HG03066 (cell line): ENCODE results near the gene ICAM4.

Source experiments
- ATAC-seq: cut with Tn5 transposase; IDR thresholded peaks from one replicate; pipeline ENCODE4 v1.9.1; 2021; ENCODE audit warnings: low read depth; ENCODE audit not compliant: unreplicated experiment

Gene ICAM4

DNA sequence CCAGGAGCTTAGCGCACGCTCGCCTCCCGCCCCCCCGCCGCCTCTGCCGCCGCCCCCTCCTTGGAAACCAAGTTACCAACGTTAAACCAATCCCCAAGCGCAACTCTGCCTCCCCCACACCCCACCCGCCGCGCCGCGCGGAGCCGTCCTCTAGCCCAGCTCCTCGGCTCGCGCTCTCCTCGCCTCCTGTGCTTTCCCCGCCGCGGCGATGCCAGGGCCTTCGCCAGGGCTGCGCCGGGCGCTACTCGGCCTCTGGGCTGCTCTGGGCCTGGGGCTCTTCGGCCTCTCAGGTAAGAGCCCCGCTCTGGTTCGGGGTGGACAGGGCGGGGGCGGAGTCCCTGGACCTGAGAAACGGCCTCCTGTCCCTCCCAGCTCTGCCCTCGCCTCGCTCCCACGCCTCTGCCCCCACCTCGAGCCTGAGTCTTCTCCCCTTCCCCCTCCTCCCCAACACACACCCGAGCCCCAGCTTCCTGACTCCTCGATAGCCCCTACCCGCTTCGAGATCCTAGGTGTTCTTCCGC is 3.1 kb downstream of the ICAM4 start, which contains the start of gene ICAM5:
Gene ICAM5, plus strand, starts transcription at position 117 of the 521 bp plus-strand sequence. Its CDS starts 92 bp downstream, at position 209.
- no peak for ATAC-seq

DNA sequence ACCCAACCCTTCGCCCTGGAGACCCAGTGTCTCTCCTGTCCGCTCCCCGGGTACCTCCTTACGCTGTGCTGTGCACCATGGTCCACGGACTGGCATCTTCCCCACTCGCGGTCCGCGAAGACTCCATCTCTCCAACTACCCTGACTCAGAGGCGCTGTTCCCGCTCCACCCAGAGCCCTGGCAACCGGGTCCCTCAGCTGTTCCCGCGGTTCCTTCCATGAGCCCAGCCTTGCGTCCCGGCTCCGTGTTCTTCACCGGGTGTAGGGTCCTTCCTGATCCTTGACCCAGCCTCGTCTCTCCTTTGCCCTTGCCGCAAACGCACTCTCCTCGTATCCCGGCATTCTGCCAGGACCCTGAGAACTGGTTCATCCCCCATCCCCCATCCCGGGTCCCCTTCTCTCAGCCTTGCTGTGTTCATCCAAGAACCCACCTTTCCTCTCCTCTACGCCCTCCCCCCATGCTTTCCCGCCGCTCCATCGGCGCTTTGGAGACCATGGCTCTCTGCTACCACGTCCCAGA is 3.7 kb downstream of the ICAM4 start:
- ATAC-seq = no peak

DNA sequence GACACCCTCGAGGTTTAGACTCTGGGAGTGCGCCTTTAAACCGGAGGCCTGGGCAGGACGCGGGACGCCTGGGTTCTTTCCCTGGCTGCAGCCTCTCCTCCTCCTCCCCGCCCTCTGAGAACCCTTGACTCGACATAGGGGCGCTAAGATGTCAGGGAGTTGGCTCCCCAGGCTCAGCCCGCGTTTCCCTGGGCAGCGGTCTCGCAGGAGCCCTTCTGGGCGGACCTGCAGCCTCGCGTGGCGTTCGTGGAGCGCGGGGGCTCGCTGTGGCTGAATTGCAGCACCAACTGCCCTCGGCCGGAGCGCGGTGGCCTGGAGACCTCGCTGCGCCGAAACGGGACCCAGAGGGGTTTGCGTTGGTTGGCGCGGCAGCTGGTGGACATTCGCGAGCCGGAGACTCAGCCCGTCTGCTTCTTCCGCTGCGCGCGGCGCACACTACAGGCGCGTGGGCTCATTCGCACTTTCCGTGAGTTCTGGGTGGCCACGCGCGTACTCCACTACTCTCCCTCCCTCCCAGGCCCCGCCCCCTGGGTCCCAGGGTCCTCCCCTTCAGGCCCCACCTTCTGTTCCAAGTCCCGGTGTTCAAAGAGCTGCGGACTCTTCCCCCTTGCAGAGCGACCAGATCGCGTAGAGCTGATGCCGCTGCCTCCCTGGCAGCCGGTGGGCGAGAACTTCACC is 4.3 kb downstream of the ICAM4 start:
- no peak for ATAC-seq

DNA sequence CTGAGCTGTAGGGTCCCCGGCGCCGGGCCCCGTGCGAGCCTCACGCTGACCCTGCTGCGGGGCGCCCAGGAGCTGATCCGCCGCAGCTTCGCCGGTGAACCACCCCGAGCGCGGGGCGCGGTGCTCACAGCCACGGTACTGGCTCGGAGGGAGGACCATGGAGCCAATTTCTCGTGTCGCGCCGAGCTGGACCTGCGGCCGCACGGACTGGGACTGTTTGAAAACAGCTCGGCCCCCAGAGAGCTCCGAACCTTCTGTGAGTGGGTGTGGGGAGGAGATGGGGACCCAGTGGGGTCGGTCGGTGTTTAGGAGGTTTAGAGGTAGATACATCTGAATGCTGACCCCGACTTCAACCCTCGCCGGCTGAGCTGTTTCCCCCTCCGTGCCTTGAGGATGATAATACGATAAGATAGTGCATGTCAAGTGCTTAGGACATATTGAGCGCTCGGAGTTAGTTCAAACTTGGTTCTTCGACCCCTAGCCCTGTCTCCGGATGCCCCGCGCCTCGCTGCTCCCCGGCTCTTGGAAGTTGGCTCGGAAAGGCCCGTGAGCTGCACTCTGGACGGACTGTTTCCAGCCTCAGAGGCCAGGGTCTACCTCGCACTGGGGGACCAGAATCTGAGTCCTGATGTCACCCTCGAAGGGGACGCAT is 4.9 kb downstream of the ICAM4 start:
- no peak for ATAC-seq

DNA sequence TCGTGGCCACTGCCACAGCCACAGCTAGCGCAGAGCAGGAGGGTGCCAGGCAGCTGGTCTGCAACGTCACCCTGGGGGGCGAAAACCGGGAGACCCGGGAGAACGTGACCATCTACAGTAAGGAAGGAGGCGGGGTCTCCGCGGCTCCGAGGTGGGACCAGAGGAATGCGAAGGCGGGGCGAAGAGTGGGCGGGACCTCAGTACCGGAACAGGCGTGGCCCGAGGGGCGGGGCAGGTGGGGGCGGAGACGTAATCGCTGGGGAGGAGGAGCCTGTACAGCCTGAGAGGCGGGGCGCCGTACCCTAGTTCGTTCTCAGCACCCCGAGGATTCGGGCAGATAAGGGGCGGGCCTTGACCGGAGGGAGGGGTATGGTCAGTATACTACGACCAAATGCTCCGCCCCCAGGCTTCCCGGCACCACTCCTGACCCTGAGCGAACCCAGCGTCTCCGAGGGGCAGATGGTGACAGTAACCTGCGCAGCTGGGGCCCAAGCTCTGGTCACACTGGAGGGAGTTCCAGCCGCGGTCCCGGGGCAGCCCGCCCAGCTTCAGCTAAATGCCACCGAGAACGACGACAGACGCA is 5.5 kb downstream of the ICAM4 start:
- no peak for ATAC-seq

DNA sequence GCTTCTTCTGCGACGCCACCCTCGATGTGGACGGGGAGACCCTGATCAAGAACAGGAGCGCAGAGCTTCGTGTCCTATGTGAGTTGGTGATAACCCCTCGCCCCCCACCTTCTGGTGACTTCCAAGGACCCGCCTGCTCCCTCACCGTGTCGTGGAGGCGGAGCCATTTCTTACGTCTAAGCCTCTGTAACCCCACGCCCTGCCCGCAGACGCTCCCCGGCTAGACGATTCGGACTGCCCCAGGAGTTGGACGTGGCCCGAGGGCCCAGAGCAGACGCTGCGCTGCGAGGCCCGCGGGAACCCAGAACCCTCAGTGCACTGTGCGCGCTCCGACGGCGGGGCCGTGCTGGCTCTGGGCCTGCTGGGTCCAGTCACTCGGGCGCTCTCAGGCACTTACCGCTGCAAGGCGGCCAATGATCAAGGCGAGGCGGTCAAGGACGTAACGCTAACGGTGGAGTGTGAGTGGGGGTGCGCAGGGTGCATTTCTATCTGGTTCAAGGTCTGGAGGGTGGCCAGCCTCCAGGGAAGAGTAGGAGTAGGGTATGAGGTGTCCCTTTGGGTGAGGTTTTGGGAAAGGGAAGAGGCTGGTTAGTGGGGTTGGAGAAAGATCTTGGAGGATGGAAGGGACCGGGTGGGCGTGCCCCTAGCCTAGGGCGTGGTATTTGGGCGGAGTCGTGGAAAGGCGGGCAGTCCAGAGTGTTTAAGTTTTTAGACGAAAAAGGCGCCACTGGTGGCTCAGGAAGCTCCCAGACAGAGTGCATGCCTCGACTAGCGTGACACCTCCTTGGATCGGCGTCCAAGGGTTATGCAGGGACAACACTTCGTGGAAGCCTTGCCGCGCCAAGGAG is 6.3 kb downstream of the ICAM4 start:
- no peak for ATAC-seq

DNA sequence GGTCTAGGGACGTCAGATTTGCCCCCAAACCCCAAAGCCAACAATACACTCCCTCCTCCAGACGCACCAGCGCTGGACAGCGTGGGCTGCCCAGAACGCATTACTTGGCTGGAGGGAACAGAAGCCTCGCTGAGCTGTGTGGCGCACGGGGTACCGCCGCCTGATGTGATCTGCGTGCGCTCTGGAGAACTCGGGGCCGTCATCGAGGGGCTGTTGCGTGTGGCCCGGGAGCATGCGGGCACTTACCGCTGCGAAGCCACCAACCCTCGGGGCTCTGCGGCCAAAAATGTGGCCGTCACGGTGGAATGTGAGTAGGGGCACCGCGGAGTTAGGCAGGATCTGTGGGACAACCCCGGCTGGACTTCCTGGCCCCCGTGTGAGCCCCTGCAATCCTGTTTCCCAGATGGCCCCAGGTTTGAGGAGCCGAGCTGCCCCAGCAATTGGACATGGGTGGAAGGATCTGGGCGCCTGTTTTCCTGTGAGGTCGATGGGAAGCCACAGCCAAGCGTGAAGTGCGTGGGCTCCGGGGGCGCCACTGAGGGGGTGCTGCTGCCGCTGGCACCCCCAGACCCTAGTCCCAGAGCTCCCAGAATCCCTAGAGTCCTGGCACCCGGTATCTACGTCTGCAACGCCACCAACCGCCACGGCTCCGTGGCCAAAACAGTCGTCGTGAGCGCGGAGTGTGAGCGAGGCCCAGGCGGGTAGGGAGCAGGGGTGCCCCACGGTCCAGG is 7.0 kb downstream of the ICAM4 start:
- ATAC-seq = no peak

DNA sequence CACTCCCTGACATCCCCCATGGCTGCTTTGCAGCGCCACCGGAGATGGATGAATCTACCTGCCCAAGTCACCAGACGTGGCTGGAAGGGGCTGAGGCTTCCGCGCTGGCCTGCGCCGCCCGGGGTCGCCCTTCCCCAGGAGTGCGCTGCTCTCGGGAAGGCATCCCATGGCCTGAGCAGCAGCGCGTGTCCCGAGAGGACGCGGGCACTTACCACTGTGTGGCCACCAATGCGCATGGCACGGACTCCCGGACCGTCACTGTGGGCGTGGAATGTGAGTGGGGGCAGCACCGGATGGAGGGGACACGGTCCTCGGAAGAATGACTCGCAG is 7.6 kb downstream of the ICAM4 start:
- ATAC-seq = no peak

DNA sequence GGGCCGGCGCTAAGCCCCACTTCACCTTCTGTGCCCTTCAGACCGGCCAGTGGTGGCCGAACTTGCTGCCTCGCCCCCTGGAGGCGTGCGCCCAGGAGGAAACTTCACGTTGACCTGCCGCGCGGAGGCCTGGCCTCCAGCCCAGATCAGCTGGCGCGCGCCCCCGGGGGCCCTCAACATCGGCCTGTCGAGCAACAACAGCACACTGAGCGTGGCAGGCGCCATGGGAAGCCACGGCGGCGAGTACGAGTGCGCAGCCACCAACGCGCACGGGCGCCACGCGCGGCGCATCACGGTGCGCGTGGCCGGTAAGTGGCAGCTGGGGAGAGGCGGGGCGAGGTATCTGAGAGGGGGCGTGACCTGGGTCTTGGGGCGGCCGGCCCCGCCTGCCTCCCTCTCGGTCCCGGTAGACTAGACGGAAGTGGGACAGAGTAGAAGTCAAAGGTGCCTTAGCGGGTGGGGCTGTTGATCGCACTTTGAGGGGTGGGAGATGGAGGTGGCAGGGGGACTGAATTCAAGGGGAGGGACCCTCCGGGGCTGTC is 8.6 kb downstream of the ICAM4 start:
- peak; percentile 61 for ATAC-seq

DNA sequence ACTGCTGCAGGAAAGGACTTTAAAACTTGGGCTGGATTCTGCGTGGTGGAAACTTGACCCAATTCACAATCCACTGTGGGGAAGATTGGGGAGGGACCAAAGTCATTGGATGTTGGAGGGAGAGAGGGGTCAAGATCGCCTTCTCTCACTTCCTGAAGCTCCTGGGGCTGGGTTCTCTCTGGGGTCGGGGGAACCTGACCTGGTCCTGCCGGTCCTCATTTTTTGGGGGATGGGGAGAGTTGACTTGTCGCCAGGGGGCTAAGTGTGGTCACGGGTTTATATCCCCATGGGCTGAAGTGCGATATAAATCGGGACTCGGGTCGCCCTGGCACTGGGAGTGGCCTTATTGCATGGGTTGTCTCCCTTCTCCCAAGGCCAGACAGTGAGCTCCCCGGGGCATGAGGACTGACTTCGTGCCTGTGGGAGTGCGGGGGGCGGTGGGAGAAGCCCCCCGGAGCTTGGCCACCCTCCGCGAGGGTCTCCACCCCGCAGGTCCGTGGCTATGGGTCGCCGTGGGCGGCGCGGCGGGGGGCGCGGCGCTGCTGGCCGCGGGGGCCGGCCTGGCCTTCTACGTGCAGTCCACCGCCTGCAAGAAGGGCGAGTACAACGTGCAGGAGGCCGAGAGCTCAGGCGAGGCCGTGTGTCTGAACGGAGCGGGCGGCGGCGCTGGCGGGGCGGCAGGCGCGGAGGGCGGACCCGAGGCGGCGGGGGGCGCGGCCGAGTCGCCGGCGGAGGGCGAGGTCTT is 9.3 kb downstream of the ICAM4 start:
- ATAC-seq = no peak

DNA sequence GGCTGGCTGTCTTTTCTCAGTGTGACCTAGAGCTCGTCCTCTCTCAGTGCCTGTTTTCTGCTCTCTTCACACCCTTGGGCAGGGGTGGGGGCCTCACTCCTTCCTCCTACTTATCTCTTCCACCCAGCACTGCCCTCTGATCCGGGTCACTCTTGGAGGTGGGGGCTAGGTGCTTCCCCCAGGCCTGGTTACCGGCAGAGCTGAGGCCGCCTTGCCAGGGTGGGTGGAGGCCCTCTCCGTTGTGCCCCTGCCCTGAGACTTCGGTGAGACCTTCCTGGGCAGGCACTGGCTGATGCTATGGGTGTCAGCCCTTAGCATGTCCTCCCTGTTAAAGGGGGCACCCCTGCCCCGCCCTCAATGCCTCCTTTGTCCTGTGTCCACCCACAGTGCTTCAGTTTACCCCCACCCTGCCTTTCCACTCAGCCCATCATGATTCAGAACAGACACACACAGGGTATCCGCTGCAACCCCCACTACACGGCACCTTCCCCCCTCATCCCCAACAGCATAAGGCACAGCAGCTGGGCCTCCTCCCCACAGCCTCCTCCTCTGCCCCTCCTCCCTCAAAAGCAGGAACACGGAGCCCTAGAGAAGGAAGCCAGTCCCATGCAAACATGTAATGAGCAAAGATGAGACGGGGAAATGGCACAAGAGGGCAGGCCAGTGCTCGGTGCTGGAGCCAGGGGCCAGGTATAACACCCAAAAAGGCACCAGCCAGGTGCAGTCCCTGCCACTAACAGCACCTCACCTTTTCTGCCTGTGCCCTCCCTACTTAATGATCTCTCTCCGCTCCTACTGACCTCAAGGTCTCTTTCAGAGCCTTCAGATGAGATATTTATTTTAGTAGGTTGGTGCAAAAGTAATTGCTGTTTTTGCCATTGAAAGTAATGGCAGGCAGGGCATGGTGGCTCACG is 13.0 kb downstream of the ICAM4 start:
- no peak for ATAC-seq

DNA sequence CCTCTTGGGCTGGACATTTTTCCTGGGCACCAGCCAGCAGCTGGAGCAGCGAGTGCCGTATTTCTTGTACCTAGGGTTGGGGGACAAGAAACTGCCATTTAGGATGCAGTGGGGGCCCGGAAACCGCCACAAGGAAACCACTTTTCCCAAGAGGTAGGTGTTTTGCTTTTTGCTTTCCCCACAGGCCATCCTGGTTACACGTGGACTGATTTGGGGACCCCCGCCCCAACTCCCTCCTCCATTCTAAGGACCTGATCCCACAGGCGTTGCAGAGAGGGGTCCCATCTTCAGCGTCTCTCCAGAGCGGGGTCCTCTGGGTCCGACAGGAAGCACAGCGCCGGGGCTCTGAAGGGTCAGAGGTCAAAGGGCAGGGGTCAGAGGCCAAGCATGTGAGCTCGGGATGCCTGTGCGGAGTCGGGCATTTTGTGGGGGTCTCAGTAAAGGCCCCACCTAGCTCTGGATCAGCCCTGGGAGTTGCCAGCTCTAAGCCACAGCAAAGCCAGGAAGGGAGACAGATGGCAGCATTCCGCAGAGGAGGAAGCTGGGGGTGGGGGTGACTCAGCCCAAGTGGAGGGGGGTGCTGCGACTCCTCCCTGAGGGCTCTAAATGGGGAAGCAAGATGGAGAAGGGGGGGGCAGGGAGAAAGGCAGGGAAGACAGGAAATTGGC is 18.5 kb downstream of the ICAM4 start:
- no peak for ATAC-seq

DNA sequence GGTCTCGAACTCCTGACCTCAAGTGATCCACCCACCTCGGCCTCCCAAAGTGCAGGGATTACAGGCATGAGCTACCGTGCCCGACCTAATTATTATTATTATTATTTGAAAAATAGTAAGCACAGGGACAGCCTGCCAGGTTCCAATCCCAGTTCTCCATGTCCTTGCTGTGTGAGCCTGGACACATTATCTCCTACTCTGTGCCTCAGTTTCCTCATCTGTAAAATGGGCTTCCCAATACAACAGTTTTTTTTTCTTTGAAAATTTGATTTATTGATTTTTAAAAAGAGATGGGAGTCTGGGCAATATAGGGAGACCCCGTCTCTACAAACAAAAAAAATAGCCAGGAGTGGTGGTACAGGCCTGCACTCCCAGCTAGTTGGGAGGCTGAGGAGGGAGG is 19.6 kb downstream of the ICAM4 start:
- no peak for ATAC-seq

DNA sequence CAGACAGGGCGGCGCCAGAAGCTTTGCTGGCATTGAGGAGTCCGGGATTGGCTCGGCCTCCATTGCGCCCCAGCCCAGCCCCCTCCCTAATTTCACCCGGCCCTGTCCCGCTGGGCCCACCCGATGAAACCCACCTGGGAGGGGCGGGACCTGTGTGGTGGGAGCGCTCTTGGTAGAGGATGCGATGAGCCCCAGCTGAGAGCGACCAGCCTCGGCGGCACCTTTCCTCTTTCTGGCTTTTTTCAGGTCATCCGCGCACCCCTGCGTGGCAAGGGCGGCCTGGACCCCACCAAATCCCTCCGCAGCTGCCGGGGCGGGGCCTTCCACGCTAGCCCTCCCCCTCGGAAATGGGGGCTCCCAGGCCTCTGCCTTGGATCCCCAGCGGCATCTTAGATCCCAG is 22.7 kb downstream of the ICAM4 start, which contains the start of gene ZGLP1:
Gene ZGLP1, minus strand, starts transcription at position 393 of the 400 bp plus-strand sequence.
- no peak for ATAC-seq

DNA sequence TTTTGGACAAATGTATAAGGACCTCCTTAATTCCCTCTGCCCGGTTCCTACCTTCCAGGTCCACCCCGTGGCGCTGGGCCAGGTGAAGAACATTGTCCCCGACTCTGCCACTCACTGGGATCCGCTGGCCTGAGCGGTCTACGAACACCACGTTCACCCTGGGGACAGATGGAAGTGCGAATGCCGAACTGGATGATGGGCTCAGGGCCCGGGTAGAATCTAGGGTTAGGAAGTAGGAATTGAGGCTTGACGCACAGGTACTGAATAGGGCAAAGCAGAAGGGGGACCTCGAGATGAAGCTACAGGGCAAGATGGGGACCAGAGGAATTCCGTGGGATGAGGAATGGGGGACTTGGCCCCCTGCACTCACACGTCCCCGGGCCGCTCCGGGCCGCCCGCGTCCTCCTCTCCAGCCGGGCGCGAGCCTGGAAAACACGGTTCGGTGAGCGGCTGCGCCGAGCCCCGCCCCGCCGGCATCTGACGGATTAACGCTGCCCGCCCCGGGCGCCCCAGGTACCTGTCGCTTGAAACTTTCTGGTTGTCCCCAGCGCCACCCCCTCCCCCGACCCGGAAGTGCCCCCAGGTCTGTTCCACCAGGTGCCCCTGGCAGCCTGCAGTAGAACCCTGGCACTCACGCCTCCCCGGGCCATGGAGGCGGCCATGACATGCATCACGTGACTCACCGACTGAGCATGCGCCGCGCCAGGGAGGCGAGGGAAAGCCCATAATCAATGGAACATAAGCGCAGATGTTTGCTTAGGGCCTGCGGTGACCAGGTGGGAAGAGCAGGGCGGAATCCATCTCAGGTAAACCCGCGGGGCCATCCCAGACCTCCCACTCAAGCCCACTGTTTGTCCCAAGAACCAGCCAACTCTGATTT is 28.8 kb downstream of the ICAM4 start, which contains the start of gene FDX2:
Gene FDX2, minus strand, starts transcription at position 681 of the 880 bp plus-strand sequence. Its CDS starts 19 bp downstream, at position 662.
- no peak for ATAC-seq
